LNCAP (cell line): ENCODE data around the gene AMER3.

ENCODE experiments used
- CTCF ChIP-seq: fragments of 450-650 bp; IDR thresholded peaks from 2 replicates; pipeline ENCODE4 v1.5.1; 2017; ENCODE audit warnings: mild to moderate bottlenecking

The AMER3 gene

GRCh38 chr2:130728549-130729316 lies 26.6 kb upstream of the AMER3 start, which contains the start of gene GPR148:
Gene GPR148, plus strand, starts transcription at chr2:130729070. Its CDS starts 82 bp downstream, at chr2:130729152.
- TF ChIP-seq CTCF, result no peak

- no peak for TF ChIP-seq CTCF
Observed at GRCh38 chr2:130729322-130730299, 25.7 kb upstream of the AMER3 start.

GRCh38 chr2:130735200-130735599 lies 20.1 kb upstream of the AMER3 start:
- TF ChIP-seq CTCF, result no peak

- TF ChIP-seq CTCF, result no peak
Observed at GRCh38 chr2:130736487-130736886, 18.9 kb upstream of the AMER3 start.

GRCh38 chr2:130737592-130737991 lies 17.7 kb upstream of the AMER3 start:
- no peak for TF ChIP-seq CTCF

- TF ChIP-seq CTCF, result no peak
Observed at GRCh38 chr2:130740671-130741070, 14.7 kb upstream of the AMER3 start.

GRCh38 chr2:130743278-130743677 lies 12.1 kb upstream of the AMER3 start:
- no peak for TF ChIP-seq CTCF
